Chondrocyte (in vitro differentiated cells): ENCODE measurements around the gene PARVB. TPM values are rescaled to one million over a fixed set of nuclear protein-coding genes. Genes with fewer than 3 reads are reported as not detected.
A peak's percentile ranks its signal among the peaks of the same experiment; 100 is the strongest.

Source experiments
- DNase-seq: peaks from one replicate; pipeline ENCODE4 v3.0.0; 2021; ENCODE audit warnings: mixed read lengths, low spot score
- H3K27ac Mint-ChIP-seq: one replicate; pipeline ENCODE4 v1.8.0; 2021; ENCODE audit warnings: mild to moderate bottlenecking, moderate library complexity, mixed read lengths; ENCODE audit not compliant: unreplicated experiment
- H3K27me3 Mint-ChIP-seq: 2 replicates; pipeline ENCODE4 v1.8.0; 2021; ENCODE audit warnings: low read depth, mixed read lengths
- H3K36me3 Mint-ChIP-seq: 2 replicates; pipeline ENCODE4 v1.8.0; 2021; ENCODE audit warnings: low read depth, mixed read lengths
- H3K4me1 Mint-ChIP-seq: 2 replicates; pipeline ENCODE4 v1.8.0; 2021; ENCODE audit warnings: low read depth, mild to moderate bottlenecking, mixed read lengths
- H3K4me3 Mint-ChIP-seq: one replicate; pipeline ENCODE4 v1.8.0; 2021; ENCODE audit warnings: mild to moderate bottlenecking, moderate library complexity, mixed read lengths; ENCODE audit not compliant: unreplicated experiment
- H3K9me3 Mint-ChIP-seq: 2 replicates; pipeline ENCODE4 v1.8.0; 2021; ENCODE audit warnings: low read depth, mixed read lengths
- CTCF ChIP-seq: fragments of 200-600 bp; sonication (generic); IDR thresholded peaks from 2 replicates; pipeline ENCODE4 v1.5.0; 2021; ENCODE audit warnings: antibody characterized with exemption, mild to moderate bottlenecking, moderate library complexity
- total RNA-seq: library from RNA; stranded (reverse); gene quantifications from 3 replicates; pipeline ENCODE4 v1.2.1, GENCODE V29; 2021

The PARVB gene
- total RNA-seq, 1 donor from 2014 or later: 33.6 TPM

GRCh38 chr22:44039566-44040171, 15.6 kb downstream of the PARVB start:
- Mint-ChIP-seq H3K27ac (no peak overlapping the region), H3K4me1 (peaks cover 12% of the 10 kb centered on the region), H3K36me3 (no peaks in the 10 kb centered on the region), H3K4me3 (no peak overlapping the region), H3K27me3 (no peaks in the 10 kb centered on the region), H3K9me3 (peaks cover 4% of the 10 kb centered on the region)
- DNase-seq: no peak
- TF ChIP-seq CTCF: no peak

- Mint-ChIP-seq H3K4me3 (no peak overlapping the region), H3K36me3 (no peaks in the 10 kb centered on the region), H3K27ac (peak overlapping the region; percentile 39), H3K4me1 (peaks cover 19% of the 10 kb centered on the region), H3K9me3 (peaks cover 7% of the 10 kb centered on the region), H3K27me3 (no peaks in the 10 kb centered on the region)
- DNase-seq: no peak
- no peak for TF ChIP-seq CTCF
Observed at GRCh38 chr22:44042249-44043218, 18.4 kb downstream of the PARVB start.

GRCh38 chr22:44045145-44045544, 21.0 kb downstream of the PARVB start:
- H3K36me3 Mint-ChIP-seq: no peaks in the 10 kb centered on the region
- H3K9me3 Mint-ChIP-seq: peaks cover 6% of the 10 kb centered on the region
- no peak for TF ChIP-seq CTCF
- DNase-seq: no peak
- H3K4me3 Mint-ChIP-seq: no peak overlapping the region
- H3K4me1 Mint-ChIP-seq: peaks cover 11% of the 10 kb centered on the region
- peak overlapping the region; percentile 74 for H3K27ac Mint-ChIP-seq
- H3K27me3 Mint-ChIP-seq: no peaks in the 10 kb centered on the region

GRCh38 chr22:44046485-44047141, 22.5 kb downstream of the PARVB start:
- Mint-ChIP-seq H3K36me3 (no peaks in the 10 kb centered on the region), H3K4me1 (peaks cover 11% of the 10 kb centered on the region), H3K9me3 (peaks cover 3% of the 10 kb centered on the region), H3K27me3 (no peaks in the 10 kb centered on the region), H3K4me3 (no peak overlapping the region), H3K27ac (no peak overlapping the region)
- TF ChIP-seq CTCF: no peak
- DNase-seq: no peak

GRCh38 chr22:44047891-44048301, 23.8 kb downstream of the PARVB start:
- Mint-ChIP-seq H3K9me3 (peaks cover 3% of the 10 kb centered on the region), H3K27me3 (no peaks in the 10 kb centered on the region), H3K4me3 (no peak overlapping the region), H3K36me3 (no peaks in the 10 kb centered on the region), H3K27ac (no peak overlapping the region), H3K4me1 (peaks cover 11% of the 10 kb centered on the region)
- DNase-seq: no peak
- TF ChIP-seq CTCF: no peak
